Measurements from ENCODE around the gene TPSG1. TPM values are rescaled to one million over a fixed set of nuclear protein-coding genes. Genes with fewer than 3 reads are reported as not detected.

Gene TPSG1
- total RNA-seq, 1 donor from 2014 or later = not detected

- no peak overlapping the region for H3K4me3 Mint-ChIP-seq
- no peaks in the 10 kb centered on the region for H3K4me1 Mint-ChIP-seq (ENCODE audit: low read depth)
- no peaks in the 10 kb centered on the region for H3K36me3 Mint-ChIP-seq (ENCODE audit: low read depth)
- no peak overlapping the region for H3K27ac Mint-ChIP-seq
- no peak for DNase-seq (ENCODE audit: low spot score)
- intact Hi-C loops (cut with micrococcal nuclease) = no loop called here
- no peaks in the 10 kb centered on the region for H3K9me3 Mint-ChIP-seq
- H3K27me3 Mint-ChIP-seq (ENCODE audit: insufficient read depth) = no peaks in the 10 kb centered on the region
Measured at GRCh38 chr16:1221628-1222552, 3.2 kb downstream of the TPSG1 start.

GRCh38 chr16:1220841-1221627 lies 4.0 kb downstream of the TPSG1 start:
- no peak for DNase-seq (ENCODE audit: low spot score)
- Mint-ChIP-seq H3K4me1 (ENCODE audit: low read depth) (no peaks in the 10 kb centered on the region), H3K36me3 (ENCODE audit: low read depth) (no peaks in the 10 kb centered on the region), H3K27ac (no peak overlapping the region), H3K9me3 (no peaks in the 10 kb centered on the region), H3K4me3 (no peak overlapping the region), H3K27me3 (ENCODE audit: insufficient read depth) (no peaks in the 10 kb centered on the region)
- intact Hi-C loops (cut with micrococcal nuclease) = no loop called here

DNA sequence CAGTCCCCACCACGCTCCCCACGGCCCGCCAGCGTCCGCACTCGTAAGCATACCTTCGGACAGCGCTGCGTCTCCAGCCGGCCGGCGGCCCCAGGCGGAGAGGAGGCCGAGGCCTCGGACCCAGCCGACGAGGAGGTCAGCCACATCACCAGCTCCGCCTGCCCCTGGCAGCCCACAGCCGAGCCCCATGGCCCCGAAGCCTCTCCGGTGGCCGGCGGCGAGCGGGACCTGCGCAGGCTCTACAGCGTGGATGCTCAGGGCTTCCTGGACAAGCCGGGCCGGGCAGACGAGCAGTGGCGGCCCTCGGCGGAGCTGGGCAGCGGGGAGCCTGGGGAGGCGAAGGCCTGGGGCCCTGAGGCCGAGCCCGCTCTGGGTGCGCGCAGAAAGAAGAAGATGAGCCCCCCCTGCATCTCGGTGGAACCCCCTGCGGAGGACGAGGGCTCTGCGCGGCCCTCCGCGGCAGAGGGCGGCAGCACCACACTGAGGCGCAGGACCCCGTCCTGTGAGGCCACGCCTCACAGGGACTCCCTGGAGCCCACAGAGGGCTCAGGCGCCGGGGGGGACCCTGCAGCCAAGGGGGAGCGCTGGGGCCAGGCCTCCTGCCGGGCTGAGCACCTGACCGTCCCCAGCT lies 4.9 kb downstream of the TPSG1 start:
- no peaks in the 10 kb centered on the region for H3K4me1 Mint-ChIP-seq (ENCODE audit: low read depth)
- intact Hi-C loops (cut with micrococcal nuclease) = no loop called here
- no peaks in the 10 kb centered on the region for H3K9me3 Mint-ChIP-seq
- no peak for DNase-seq (ENCODE audit: low spot score)
- no peaks in the 10 kb centered on the region for H3K36me3 Mint-ChIP-seq (ENCODE audit: low read depth)
- no peaks in the 10 kb centered on the region for H3K27me3 Mint-ChIP-seq (ENCODE audit: insufficient read depth)
- H3K4me3 Mint-ChIP-seq = no peak overlapping the region
- no peak overlapping the region for H3K27ac Mint-ChIP-seq

DNA sequence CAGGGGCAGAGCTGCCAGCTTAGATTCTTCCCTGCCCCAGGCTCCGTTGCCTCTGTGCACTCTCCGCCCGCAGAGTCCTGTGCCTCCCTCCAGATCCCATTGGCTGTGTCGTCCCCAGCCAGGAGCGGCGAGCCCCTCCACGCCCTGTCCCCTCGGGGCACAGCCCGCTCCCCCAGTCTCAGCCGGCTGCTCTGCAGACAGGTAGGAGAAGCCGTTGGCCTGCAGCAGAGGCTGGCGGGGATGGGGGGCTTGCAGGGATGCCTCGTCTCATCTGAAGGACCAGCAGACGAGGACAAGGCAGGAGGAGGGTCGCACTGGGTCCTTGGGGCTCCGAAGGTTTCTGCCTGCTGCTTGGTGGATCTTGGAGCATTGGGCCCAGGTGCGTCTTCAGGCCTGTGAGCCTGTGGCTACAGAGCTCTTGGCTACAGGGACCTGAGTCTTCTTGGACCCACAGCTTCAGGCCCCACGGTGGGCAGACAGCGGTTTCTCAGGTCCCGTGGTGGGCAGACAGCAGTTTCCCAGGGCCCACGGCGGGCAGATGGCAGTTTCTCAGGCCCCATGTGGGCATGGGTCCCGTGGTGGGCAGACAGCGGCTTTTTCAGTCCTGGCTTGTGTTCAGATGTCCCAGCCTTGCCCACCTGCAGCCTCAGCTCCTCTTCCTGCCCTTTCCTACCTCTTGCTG lies 6.0 kb downstream of the TPSG1 start:
- no peak for DNase-seq (ENCODE audit: low spot score)
- H3K27ac Mint-ChIP-seq = no peak overlapping the region
- intact Hi-C loops (cut with micrococcal nuclease) = no loop called here
- no peak overlapping the region for H3K4me3 Mint-ChIP-seq
- H3K27me3 Mint-ChIP-seq (ENCODE audit: insufficient read depth) = no peaks in the 10 kb centered on the region
- no peaks in the 10 kb centered on the region for H3K4me1 Mint-ChIP-seq (ENCODE audit: low read depth)
- H3K9me3 Mint-ChIP-seq = no peaks in the 10 kb centered on the region
- no peaks in the 10 kb centered on the region for H3K36me3 Mint-ChIP-seq (ENCODE audit: low read depth)

GRCh38 chr16:1218061-1218929 lies 6.8 kb downstream of the TPSG1 start:
- Mint-ChIP-seq H3K27ac (no peak overlapping the region), H3K36me3 (ENCODE audit: low read depth) (no peaks in the 10 kb centered on the region), H3K9me3 (no peaks in the 10 kb centered on the region), H3K27me3 (ENCODE audit: insufficient read depth) (no peaks in the 10 kb centered on the region), H3K4me1 (ENCODE audit: low read depth) (no peaks in the 10 kb centered on the region), H3K4me3 (no peak overlapping the region)
- no peak for DNase-seq (ENCODE audit: low spot score)
- intact Hi-C loops (cut with micrococcal nuclease) = no loop called here

GRCh38 chr16:1217526-1217925 lies 7.5 kb downstream of the TPSG1 start:
- Mint-ChIP-seq H3K4me3 (no peak overlapping the region), H3K36me3 (ENCODE audit: low read depth) (no peaks in the 10 kb centered on the region), H3K27ac (no peak overlapping the region), H3K27me3 (ENCODE audit: insufficient read depth) (no peaks in the 10 kb centered on the region), H3K4me1 (ENCODE audit: low read depth) (no peaks in the 10 kb centered on the region), H3K9me3 (no peaks in the 10 kb centered on the region)
- intact Hi-C loops (cut with micrococcal nuclease) = no loop called here
- no peak for DNase-seq (ENCODE audit: low spot score)

GRCh38 chr16:1216681-1217400 lies 8.2 kb downstream of the TPSG1 start:
- intact Hi-C loops (cut with micrococcal nuclease) = no loop called here
- Mint-ChIP-seq H3K4me3 (no peak overlapping the region), H3K27ac (no peak overlapping the region), H3K27me3 (ENCODE audit: insufficient read depth) (no peaks in the 10 kb centered on the region), H3K36me3 (ENCODE audit: low read depth) (no peaks in the 10 kb centered on the region), H3K4me1 (ENCODE audit: low read depth) (no peaks in the 10 kb centered on the region), H3K9me3 (no peaks in the 10 kb centered on the region)
- no peak for DNase-seq (ENCODE audit: low spot score)

- no peak for DNase-seq (ENCODE audit: low spot score)
- no peak overlapping the region for H3K4me3 Mint-ChIP-seq
- H3K27ac Mint-ChIP-seq = no peak overlapping the region
- H3K36me3 Mint-ChIP-seq (ENCODE audit: low read depth) = no peaks in the 10 kb centered on the region
- no peaks in the 10 kb centered on the region for H3K27me3 Mint-ChIP-seq (ENCODE audit: insufficient read depth)
- H3K9me3 Mint-ChIP-seq = no peaks in the 10 kb centered on the region
- intact Hi-C loops (cut with micrococcal nuclease) = no loop called here
- no peaks in the 10 kb centered on the region for H3K4me1 Mint-ChIP-seq (ENCODE audit: low read depth)
Measured at GRCh38 chr16:1216296-1216619, 8.8 kb downstream of the TPSG1 start.

DNA sequence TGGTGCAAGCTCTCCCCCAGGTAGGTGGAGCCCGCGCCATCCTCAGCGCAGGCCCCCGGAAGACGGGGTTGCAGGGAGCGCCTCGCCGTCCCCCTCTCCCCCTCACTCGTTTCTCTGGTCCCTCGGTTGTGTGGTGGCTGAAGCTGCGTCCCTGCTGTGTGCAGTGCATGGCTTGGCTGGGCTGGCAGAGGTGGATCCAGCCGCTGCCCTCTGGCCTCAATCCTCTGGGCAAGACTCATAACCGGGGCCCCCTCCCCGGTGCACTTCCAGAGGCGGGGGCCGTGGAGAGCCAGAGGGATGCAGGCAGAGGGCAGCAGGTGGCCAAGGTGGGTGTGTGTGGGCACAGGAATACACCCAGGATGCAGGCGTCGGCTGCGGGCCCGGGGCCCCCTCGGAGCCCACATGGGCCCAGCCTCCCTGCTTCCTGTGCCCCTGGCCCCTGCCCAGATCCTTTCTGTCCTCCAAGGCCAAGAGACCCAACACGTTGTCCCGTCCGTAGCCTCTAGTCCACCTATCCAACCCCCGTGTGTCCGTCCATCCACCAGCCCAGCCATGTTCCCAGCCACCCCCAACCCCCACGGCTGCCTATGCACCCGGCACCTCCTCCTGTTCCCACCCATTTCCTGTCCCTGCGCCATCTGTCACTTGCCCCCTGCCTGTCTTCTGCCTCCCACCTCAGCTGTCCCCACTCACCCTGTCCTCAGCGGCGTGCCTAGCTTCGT lies 9.3 kb downstream of the TPSG1 start:
- Mint-ChIP-seq H3K9me3 (no peaks in the 10 kb centered on the region), H3K4me1 (ENCODE audit: low read depth) (no peaks in the 10 kb centered on the region), H3K27ac (no peak overlapping the region), H3K27me3 (ENCODE audit: insufficient read depth) (no peaks in the 10 kb centered on the region), H3K36me3 (ENCODE audit: low read depth) (no peaks in the 10 kb centered on the region), H3K4me3 (no peak overlapping the region)
- intact Hi-C loops (cut with micrococcal nuclease) = no loop called here
- DNase-seq (ENCODE audit: low spot score) = no peak

DNA sequence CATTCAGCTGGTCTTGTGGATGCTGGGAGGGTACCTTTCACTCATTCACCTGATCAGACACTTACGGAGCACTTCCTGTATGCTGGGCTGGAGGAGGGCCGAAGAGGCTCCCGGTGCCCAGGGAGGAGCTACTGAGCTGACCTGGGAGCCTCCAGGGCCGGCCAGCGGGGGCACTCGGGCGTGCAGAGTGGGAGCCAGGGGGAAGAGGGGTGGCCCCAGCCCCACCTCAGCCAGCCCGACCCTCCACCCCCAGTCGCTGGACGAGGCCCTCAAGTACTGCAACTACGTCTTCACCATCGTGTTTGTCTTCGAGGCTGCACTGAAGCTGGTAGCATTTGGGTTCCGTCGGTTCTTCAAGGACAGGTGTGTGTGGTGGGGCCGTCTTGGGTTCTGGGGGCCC lies 10.3 kb downstream of the TPSG1 start:
- no peak overlapping the region for H3K4me3 Mint-ChIP-seq
- intact Hi-C loops (cut with micrococcal nuclease) = no loop called here
- no peaks in the 10 kb centered on the region for H3K4me1 Mint-ChIP-seq (ENCODE audit: low read depth)
- no peaks in the 10 kb centered on the region for H3K9me3 Mint-ChIP-seq
- H3K36me3 Mint-ChIP-seq (ENCODE audit: low read depth) = no peaks in the 10 kb centered on the region
- no peak for DNase-seq (ENCODE audit: low spot score)
- no peak overlapping the region for H3K27ac Mint-ChIP-seq
- no peaks in the 10 kb centered on the region for H3K27me3 Mint-ChIP-seq (ENCODE audit: insufficient read depth)

DNA sequence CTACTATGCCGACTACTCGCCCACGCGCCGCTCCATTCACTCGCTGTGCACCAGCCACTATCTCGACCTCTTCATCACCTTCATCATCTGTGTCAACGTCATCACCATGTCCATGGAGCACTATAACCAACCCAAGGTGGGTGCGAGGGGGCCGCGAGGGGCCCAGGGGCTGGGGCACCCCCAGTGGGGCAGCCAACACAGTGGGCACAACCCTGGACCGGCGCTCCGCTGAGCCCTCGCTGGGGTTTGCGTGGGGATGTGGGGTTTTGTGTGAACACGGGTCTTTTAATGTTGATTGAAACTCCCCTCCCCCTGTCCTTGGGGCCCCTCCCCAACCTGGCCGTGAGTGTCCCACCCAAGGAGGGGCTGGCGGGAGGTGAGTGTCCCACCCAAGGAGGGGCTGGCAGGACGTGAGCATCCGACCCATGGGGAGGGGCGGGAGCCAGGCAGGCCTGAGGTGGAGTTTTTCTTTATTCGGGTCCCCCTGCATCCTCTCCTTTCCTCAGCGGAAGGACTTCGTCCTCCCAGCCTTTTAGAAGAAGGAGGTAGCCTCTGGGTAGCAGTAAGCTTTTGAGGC lies 11.2 kb downstream of the TPSG1 start:
- intact Hi-C loops (cut with micrococcal nuclease) = no loop called here
- H3K9me3 Mint-ChIP-seq = no peaks in the 10 kb centered on the region
- H3K27me3 Mint-ChIP-seq (ENCODE audit: insufficient read depth) = no peaks in the 10 kb centered on the region
- H3K4me3 Mint-ChIP-seq = no peak overlapping the region
- H3K27ac Mint-ChIP-seq = no peak overlapping the region
- H3K36me3 Mint-ChIP-seq (ENCODE audit: low read depth) = no peaks in the 10 kb centered on the region
- no peak for DNase-seq (ENCODE audit: low spot score)
- H3K4me1 Mint-ChIP-seq (ENCODE audit: low read depth) = no peaks in the 10 kb centered on the region
